HG03159 (cell line): Measurements from ENCODE around the gene MTCL1.
A peak's percentile ranks its signal among the peaks of the same experiment; 100 is the strongest.
"Not testable (repeated sequence)": the region's sequence is repeated elsewhere in the genome, so short reads cannot be mapped to it uniquely, and the experiment has no call there.

Source experiments
- ATAC-seq: cut with Tn5 transposase; IDR thresholded peaks from one replicate; pipeline ENCODE4 v1.9.1; 2021; ENCODE audit warnings: mild to moderate bottlenecking, moderate library complexity; ENCODE audit not compliant: unreplicated experiment

Gene MTCL1

GRCh38 chr18:8741117-8741516 is 35.8 kb downstream of the MTCL1 start:
- no peak for ATAC-seq

- ATAC-seq = no peak
These were observed 36.2 kb downstream of the MTCL1 start for GRCh38 chr18:8741532-8741931.

- no peak for ATAC-seq
These were observed 37.3 kb downstream of the MTCL1 start for GRCh38 chr18:8742387-8743361.

GRCh38 chr18:8744038-8744437 is 38.7 kb downstream of the MTCL1 start:
- ATAC-seq = no peak

- ATAC-seq = no peak
These were observed 39.3 kb downstream of the MTCL1 start for GRCh38 chr18:8744656-8745055.

GRCh38 chr18:8745355-8746014 is 40.1 kb downstream of the MTCL1 start:
- no peak for ATAC-seq

GRCh38 chr18:8747440-8747937 is 42.1 kb downstream of the MTCL1 start:
- ATAC-seq = no peak

- ATAC-seq = no peak
These were observed 44.1 kb downstream of the MTCL1 start for GRCh38 chr18:8749492-8749891.

- no peak for ATAC-seq
These were observed 45.6 kb downstream of the MTCL1 start for GRCh38 chr18:8750954-8751415.

- ATAC-seq = no peak
These were observed 46.3 kb downstream of the MTCL1 start for GRCh38 chr18:8751692-8752091.

GRCh38 chr18:8752329-8752728 is 47.0 kb downstream of the MTCL1 start:
- ATAC-seq = no peak

- ATAC-seq = peak; percentile 70
These were observed 49.9 kb downstream of the MTCL1 start for GRCh38 chr18:8754995-8755960.

- no peak for ATAC-seq
These were observed 51.2 kb downstream of the MTCL1 start for GRCh38 chr18:8756571-8756970.

GRCh38 chr18:8757396-8757997 is 52.1 kb downstream of the MTCL1 start:
- no peak for ATAC-seq

- ATAC-seq = no peak
These were observed 53.1 kb downstream of the MTCL1 start for GRCh38 chr18:8758466-8758865.

- ATAC-seq = no peak
These were observed 55.6 kb downstream of the MTCL1 start for GRCh38 chr18:8760984-8761383.

GRCh38 chr18:8761535-8761934 is 56.2 kb downstream of the MTCL1 start:
- not testable (repeated sequence) for ATAC-seq

GRCh38 chr18:8762968-8763367 is 57.6 kb downstream of the MTCL1 start:
- ATAC-seq = no peak

GRCh38 chr18:8763611-8764010 is 58.3 kb downstream of the MTCL1 start:
- no peak for ATAC-seq

GRCh38 chr18:8765783-8766463 is 60.6 kb downstream of the MTCL1 start:
- no peak for ATAC-seq
